ENCODE measurements around the gene ZFYVE9. TPM values are rescaled to one million over a fixed set of nuclear protein-coding genes. Genes with fewer than 3 reads are reported as not detected.

The ZFYVE9 gene
- total and polyA plus RNA-seq, 2 of the 8 experiments (the other 6 are each of a cell fraction or from before 2014, with no cell fraction given) = 5.8 to 26.5 TPM

GRCh38 chr1:52237430-52237829 lies 95.5 kb downstream of the ZFYVE9 start:
- POLR2A ChIA-PET (ENCODE audit: partially characterized antibody) = no interaction called here
- no peaks in the 10 kb centered on the region for H3K79me1 ChIP-seq (ENCODE audit: low read depth, low read length)
- no peak overlapping the region for H3K14ac ChIP-seq (ENCODE audit: insufficient read length)
- H2BK5ac ChIP-seq (ENCODE audit: low read depth, low read length) = no peak overlapping the region
- no peak overlapping the region for H3K4ac ChIP-seq (replicated peaks; ENCODE audit: insufficient read length, low read depth, low read length)
- H2BK15ac ChIP-seq (ENCODE audit: low read length) = no peak overlapping the region
- H3K4me1 ChIP-seq (replicated peaks in 1 of 4; ENCODE audit: control insufficient read depth in 3 of 4, insufficient read depth in 4 of 4, low read length in 3 of 4) = no peaks in the 10 kb centered on the region
- no peak overlapping the region for H2AK5ac ChIP-seq (ENCODE audit: low read depth, low read length)
- no peak overlapping the region for H4K8ac ChIP-seq (ENCODE audit: extremely low read depth, insufficient read depth, low read length)
- WGBS, 2 experiments (ENCODE audit: extremely low coverage in 1 of 2, insufficient coverage in 1 of 2, insufficient read length in 1 of 2, insufficient replicate concordance in 2 of 2, low coverage in 1 of 2, low lambda C conversion rate in 2 of 2, missing lambda C conversion rate in 1 of 2) = 96% methylated on average over 1 of the region's 1 CpG; no CpG with 5 or more reads in 1 of the 2 experiments
- H2BK12ac ChIP-seq (ENCODE audit: low read depth, low read length) = no peak overlapping the region
- H3K23ac ChIP-seq (ENCODE audit: insufficient read length) = no peak overlapping the region
- no peaks in the 10 kb centered on the region for H3K79me2 ChIP-seq (ENCODE audit: control insufficient read depth in 1 of 2, insufficient read depth in 2 of 2, low read length in 2 of 2)
- no peaks in the 10 kb centered on the region for H3K23me2 ChIP-seq (ENCODE audit: low read depth, low read length)
- no peaks in the 10 kb centered on the region for H3K27me3 ChIP-seq (replicated peaks in 1 of 4; ENCODE audit: control insufficient read depth in 3 of 4, extremely low read depth in 1 of 4, insufficient read depth in 3 of 4, low read length in 3 of 4)
- H3K4me2 ChIP-seq (ENCODE audit: insufficient read depth in 1 of 2, low read depth in 2 of 2, low read length in 2 of 2) = no peak overlapping the region
- no peak overlapping the region for H4K91ac ChIP-seq (replicated peaks; ENCODE audit: insufficient read length, low read length)
- H4K20me1 ChIP-seq (replicated peaks in 1 of 2; ENCODE audit: control insufficient read depth in 1 of 2, insufficient read depth in 2 of 2, low read length in 2 of 2) = no peaks in the 10 kb centered on the region
- H3K56ac ChIP-seq (replicated peaks; ENCODE audit: insufficient read length, low read depth, low read length) = no peak overlapping the region
- no peak overlapping the region for H2BK20ac ChIP-seq (ENCODE audit: low read length)
- H3K27ac ChIP-seq (ENCODE audit: low read depth, low read length) = no peak overlapping the region
- H3K4me3 ChIP-seq (ENCODE audit: extremely low read depth in 1 of 4, insufficient read depth in 2 of 4, low read depth in 3 of 4, low read length in 4 of 4) = no peak overlapping the region
- no peak overlapping the region for H2AFZ ChIP-seq (ENCODE audit: low read length)
- no peak overlapping the region for H3K18ac ChIP-seq (ENCODE audit: extremely low read depth, low read length)
- no peaks in the 10 kb centered on the region for H3K36me3 ChIP-seq (ENCODE audit: control insufficient read depth in 2 of 4, insufficient read depth in 4 of 4, low read length in 3 of 4)
- FAIRE-seq (no peak), DNase-seq (ENCODE audit: low read depth in 1 of 2, low spot score in 2 of 2) (no peak)
- H3K9ac ChIP-seq (replicated peaks in 1 of 4; ENCODE audit: extremely low read depth in 1 of 4, low read depth in 3 of 4, low read length in 3 of 4) = no peak overlapping the region
- H4K5ac ChIP-seq (ENCODE audit: insufficient read length, low read depth, low read length) = no peak overlapping the region
- CTCF ChIA-PET (ENCODE audit: partially characterized antibody) = no interaction called here
- H2BK120ac ChIP-seq (replicated peaks; ENCODE audit: low read depth, low read length) = no peak overlapping the region
- H3K9me3 ChIP-seq (ENCODE audit: insufficient read depth in 2 of 2, low read depth in 1 of 2, low read length in 1 of 2) = no peaks in the 10 kb centered on the region
- no peak for TF ChIP-seq CBX5 (IDR thresholded peaks at IDR 0.05; ENCODE audit: low read depth, low read length)
- no peak for TF ChIP-seq RBBP5 (IDR thresholded peaks at IDR 0.05; ENCODE audit: borderline replicate concordance, low read depth, low read length)
- TF ChIP-seq ZNF274 (IDR thresholded peaks at IDR 0.05; ENCODE audit: borderline replicate concordance, extremely low read depth, low read length) = no peak
- no peak for TF ChIP-seq RAD21 (IDR thresholded peaks at IDR 0.05 in 1 of 2, conservative IDR thresholded peaks at IDR 0.05 in 1 of 2; ENCODE audit: low read depth in 2 of 2, low read length in 2 of 2)
- no peak for TF ChIP-seq ATF3 (IDR thresholded peaks at IDR 0.05; ENCODE audit: insufficient read depth, low read depth, low read length)
- no peak for TF ChIP-seq HDAC6 (IDR thresholded peaks at IDR 0.05; ENCODE audit: low read depth, low read length)
- no peak for TF ChIP-seq CTBP2 (IDR thresholded peaks at IDR 0.05; ENCODE audit: borderline replicate concordance, insufficient read depth, insufficient read length, low read length)
- no peak for TF ChIP-seq TCF12 (IDR thresholded peaks at IDR 0.05; ENCODE audit: low read depth, low read length)
- no peak for TF ChIP-seq NRF1 (IDR thresholded peaks at IDR 0.05; ENCODE audit: low read depth, low read length)
- no peak for TF ChIP-seq EZH2 (IDR thresholded peaks at IDR 0.05; ENCODE audit: low read depth, low read length, severe bottlenecking)
- no peak for TF ChIP-seq CEBPB (IDR thresholded peaks at IDR 0.05; ENCODE audit: low read depth, low read length)
- TF ChIP-seq BACH1 (IDR thresholded peaks at IDR 0.05; ENCODE audit: low read length) = no peak
- no peak for TF ChIP-seq FOSL1 (IDR thresholded peaks at IDR 0.05; ENCODE audit: insufficient read depth, low read depth, low read length)
- no peak for TF ChIP-seq TBP (IDR thresholded peaks at IDR 0.05; ENCODE audit: low read depth, low read length)
- TF ChIP-seq EGR1 (IDR thresholded peaks at IDR 0.05; ENCODE audit: borderline replicate concordance, low read depth, low read length) = no peak

Data from H1 (cell line).